Psoas muscle (tissue), 8 donors: Measurements from ENCODE around the gene PRSS33. TPM values are rescaled to one million over a fixed set of nuclear protein-coding genes. Genes with fewer than 3 reads are reported as not detected.

Experiments
- ATAC-seq, 4 donors: fragments of 200-7000 bp; cut with Tn5 transposase; one replicate each; pipeline ENCODE4 v1.9.1; 2020; ENCODE audit warnings: moderate library complexity in 3 of 4, mild to moderate bottlenecking in 2 of 4
- DNase-seq, 2 donors: peaks; one replicate each; pipeline ENCODE4 v3.0.0-alpha.2; 2020
- H3K27ac ChIP-seq: fragments of 200-600 bp; one replicate; pipeline ENCODE4 v1.8.0; 2022
- H3K27me3 ChIP-seq, 3 donors: fragments of 200-600 bp in 1 of 3; one replicate each; pipeline versions ENCODE4 v1.6.1 to v1.8.0; 2013 to 2022; ENCODE audit warnings: low read length in 2 of 3, mild to moderate bottlenecking in 2 of 3, moderate library complexity in 1 of 3; ENCODE audit not compliant: insufficient read depth in 3 of 3
- H3K36me3 ChIP-seq, 2 donors: fragments of 200-600 bp in 1 of 2; one replicate each; pipeline versions ENCODE4 v1.6.1 to v1.8.0; 2013 to 2022; ENCODE audit warnings: low read depth in 1 of 2, mild to moderate bottlenecking in 1 of 2, moderate library complexity in 1 of 2; ENCODE audit not compliant: insufficient read depth in 1 of 2
- H3K4me1 ChIP-seq: fragments of 200-600 bp; one replicate; pipeline ENCODE4 v1.8.0; 2022
- H3K4me3 ChIP-seq: fragments of 200-600 bp; one replicate; pipeline ENCODE4 v1.8.0; 2022; ENCODE audit warnings: mild to moderate bottlenecking
- H3K9me3 ChIP-seq: fragments of 200-600 bp; one replicate; pipeline ENCODE4 v1.8.0; 2022
- WGBS, 3 donors: extraction: QIAGEN DNeasy Blood & Tissue Kit; methylation state at CpG; one replicate each; pipeline versions ENCODE4 v1.1.6 to v1.1.7; 2013; 5-methylcytosine and 5-hydroxymethylcytosine counted together
- intact Hi-C, 2 donors: fragments of 100-400 bp; cut with DNase I; formaldehyde crosslinking; loops; one replicate each; pipeline versions ENCODE4 v1.11.0 to v1.14.2; 2022
- polyA plus RNA-seq, 3 donors: library from polyadenylated mRNA; stranded (reverse); fragments of 200-250 nt; gene quantifications; one replicate each; pipeline ENCODE4 v1.2.3, GENCODE V29; 2013
- total RNA-seq, 4 donors: library from RNA; stranded (reverse); fragmentation: NEBNext Ultra II Directional in 2 of 4; extraction: Animal tissue kit (Norgen Biotek cat#: 25700) in 2 of 4; gene quantifications; one replicate each; pipeline versions ENCODE4 v1.2.1 to v1.2.4, GENCODE V29; 2021 to 2023
- TF ChIP-seq, protein P1 (sequence below): fragments of 200-600 bp; IDR thresholded peaks from one replicate; pipeline ENCODE4 v1.8.0; 2022; ENCODE audit warnings: antibody characterized with exemption
- donor health status: healthy with polysubstance abuse.
- donor health status: DM: no; HTN: no; CAD: no; lungs with moderate emphysema.
- donor health status: Bipolar disorder and iron deficiency.
- donor health status: healthy.
- donor health status: DM: yes; HTN: yes; CAD: no.
- donor health status: DM: no; HTN: no; CAD: no.
- donor health status: DM: no; HTN: no; CAD: no.
- donor health status: DM: yes; HTN: yes; CAD: no.

PRSS33 gene
- total and polyA plus RNA-seq, 7 donors, result not detected

GRCh38 chr16:2799205-2799858 lies 12.0 kb upstream of the PRSS33 start:
- ATAC-seq (no peak), DNase-seq (peak in 1 of 2 donors; percentile 31)
- H3K27ac ChIP-seq, result no peak overlapping the region
- 79 to 87% (median 86%) methylated on average over 21 of the region's 21 CpGs for WGBS, 3 donors
- peaks cover 11% of the 10 kb centered on the region for H3K9me3 ChIP-seq
- H3K4me1 ChIP-seq, result no peaks in the 10 kb centered on the region
- TF ChIP-seq, protein P1, sequence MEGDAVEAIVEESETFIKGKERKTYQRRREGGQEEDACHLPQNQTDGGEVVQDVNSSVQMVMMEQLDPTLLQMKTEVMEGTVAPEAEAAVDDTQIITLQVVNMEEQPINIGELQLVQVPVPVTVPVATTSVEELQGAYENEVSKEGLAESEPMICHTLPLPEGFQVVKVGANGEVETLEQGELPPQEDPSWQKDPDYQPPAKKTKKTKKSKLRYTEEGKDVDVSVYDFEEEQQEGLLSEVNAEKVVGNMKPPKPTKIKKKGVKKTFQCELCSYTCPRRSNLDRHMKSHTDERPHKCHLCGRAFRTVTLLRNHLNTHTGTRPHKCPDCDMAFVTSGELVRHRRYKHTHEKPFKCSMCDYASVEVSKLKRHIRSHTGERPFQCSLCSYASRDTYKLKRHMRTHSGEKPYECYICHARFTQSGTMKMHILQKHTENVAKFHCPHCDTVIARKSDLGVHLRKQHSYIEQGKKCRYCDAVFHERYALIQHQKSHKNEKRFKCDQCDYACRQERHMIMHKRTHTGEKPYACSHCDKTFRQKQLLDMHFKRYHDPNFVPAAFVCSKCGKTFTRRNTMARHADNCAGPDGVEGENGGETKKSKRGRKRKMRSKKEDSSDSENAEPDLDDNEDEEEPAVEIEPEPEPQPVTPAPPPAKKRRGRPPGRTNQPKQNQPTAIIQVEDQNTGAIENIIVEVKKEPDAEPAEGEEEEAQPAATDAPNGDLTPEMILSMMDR, result no peak
- no peaks in the 10 kb centered on the region for H3K36me3 ChIP-seq
- intact Hi-C loops, result no loop called here
- H3K4me3 ChIP-seq, result no peak overlapping the region
- H3K27me3 ChIP-seq, result peaks cover 0 to 14% (median 6%) of the 10 kb centered on the region in 3 donors

DNA sequence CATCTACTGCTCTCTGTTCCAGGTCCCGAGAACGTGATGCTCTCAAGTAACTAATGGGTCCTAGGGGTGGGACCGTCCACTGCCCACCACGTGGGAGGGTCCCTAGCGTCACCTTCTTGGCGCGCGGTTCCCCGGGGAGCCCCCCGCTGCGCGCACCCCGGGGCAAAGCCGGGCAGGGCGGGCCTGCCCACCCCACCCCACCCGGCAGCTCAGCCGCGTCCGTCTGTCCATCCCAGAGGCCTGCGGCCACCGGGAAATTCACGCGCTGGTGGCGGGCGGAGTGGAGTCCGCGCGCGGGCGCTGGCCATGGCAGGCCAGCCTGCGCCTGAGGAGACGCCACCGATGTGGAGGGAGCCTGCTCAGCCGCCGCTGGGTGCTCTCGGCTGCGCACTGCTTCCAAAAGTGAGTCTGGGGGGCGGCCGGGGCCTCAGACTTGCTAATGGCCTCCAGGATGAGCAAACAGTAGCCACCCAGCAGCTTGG lies 11.4 kb upstream of the PRSS33 start:
- intact Hi-C loops, result no loop called here
- DNase-seq, result no peak
- H3K27ac ChIP-seq, result no peak overlapping the region

GRCh38 chr16:2795395-2796143 lies 8.2 kb upstream of the PRSS33 start:
- Histone ChIP-seq H3K36me3 (no peaks in the 10 kb centered on the region), H3K4me1 (no peaks in the 10 kb centered on the region), H3K27me3 (peaks cover 0 to 27% (median 14%) of the 10 kb centered on the region in 3 donors), H3K4me3 (no peak overlapping the region), H3K9me3 (no peaks in the 10 kb centered on the region), H3K27ac (no peak overlapping the region)
- 61 to 66% (median 65%) methylated on average over 7 of the region's 7 CpGs for WGBS, 3 donors
- DNase-seq (peak in 1 of 2 donors; percentile 10), ATAC-seq (no peak)
- TF ChIP-seq, protein P1, result no peak
- intact Hi-C loops, result no loop called here

More for the DNA sequence above, 11.4 kb upstream of the PRSS33 start:
- TF ChIP-seq, protein P1, result no peak
- 72 to 85% (median 82%) methylated on average over 22 to 39 of the region's 39 CpGs for WGBS, 3 donors
- no peak for ATAC-seq
- peaks cover 5% of the 10 kb centered on the region for H3K9me3 ChIP-seq
- H3K4me1 ChIP-seq, result no peaks in the 10 kb centered on the region
- H3K4me3 ChIP-seq, result no peak overlapping the region
- H3K36me3 ChIP-seq, result no peaks in the 10 kb centered on the region
- peaks cover 0 to 14% (median 6%) of the 10 kb centered on the region in 3 donors for H3K27me3 ChIP-seq

DNA sequence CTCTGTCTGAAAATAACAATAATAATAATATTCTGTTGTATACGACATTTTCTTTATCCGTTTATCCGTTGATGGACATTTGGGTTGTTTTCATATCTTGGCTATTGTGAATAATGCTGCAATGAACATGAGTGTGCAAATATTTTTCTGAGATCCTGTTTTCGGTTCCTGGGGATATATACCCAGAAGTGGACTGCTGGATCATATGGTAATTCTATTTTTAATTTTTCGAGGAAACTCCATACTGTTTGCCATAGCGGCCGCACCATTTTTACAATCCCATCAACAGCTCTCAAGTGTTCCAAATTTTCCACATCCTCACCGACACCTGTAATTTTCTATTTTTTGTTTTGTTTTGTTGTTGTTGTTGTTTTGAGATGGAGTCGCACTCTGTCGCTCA lies 5.6 kb upstream of the PRSS33 start:
- intact Hi-C loops, result no loop called here
- Histone ChIP-seq H3K27me3 (peaks cover 0 to 29% (median 12%) of the 10 kb centered on the region in 3 donors), H3K9me3 (no peaks in the 10 kb centered on the region)

More for the DNA sequence above, 5.6 kb upstream of the PRSS33 start:
- H3K27ac ChIP-seq, result no peak overlapping the region
- no peaks in the 10 kb centered on the region for H3K4me1 ChIP-seq
- no peak for ATAC-seq
- H3K4me3 ChIP-seq, result no peak overlapping the region
- DNase-seq, result no peak
- WGBS, 3 donors, result 82 to 85% (median 84%) methylated on average over 10 of the region's 10 CpGs
- no peaks in the 10 kb centered on the region for H3K36me3 ChIP-seq
- TF ChIP-seq, protein P1, result no peak
